AG10803 (cell line): ENCODE data around the gene ARHGAP15.

ENCODE experiments used
- DNase-seq: peaks from one replicate; pipeline ENCODE4 v3.0.0; 2010; ENCODE audit warnings: low read depth
- H3K4me3 ChIP-seq: 2 replicates; pipeline ENCODE4 v1.5.1; 2011; ENCODE audit warnings: mild to moderate bottlenecking, low read length, control low read depth
- TF ChIP-seq, protein P1 (sequence below): conservative IDR thresholded peaks from 2 replicates; pipeline ENCODE4 v1.5.1; 2011; ENCODE audit warnings: mild to moderate bottlenecking, low read length, control low read depth, inconsistent platforms

The ARHGAP15 gene

DNA sequence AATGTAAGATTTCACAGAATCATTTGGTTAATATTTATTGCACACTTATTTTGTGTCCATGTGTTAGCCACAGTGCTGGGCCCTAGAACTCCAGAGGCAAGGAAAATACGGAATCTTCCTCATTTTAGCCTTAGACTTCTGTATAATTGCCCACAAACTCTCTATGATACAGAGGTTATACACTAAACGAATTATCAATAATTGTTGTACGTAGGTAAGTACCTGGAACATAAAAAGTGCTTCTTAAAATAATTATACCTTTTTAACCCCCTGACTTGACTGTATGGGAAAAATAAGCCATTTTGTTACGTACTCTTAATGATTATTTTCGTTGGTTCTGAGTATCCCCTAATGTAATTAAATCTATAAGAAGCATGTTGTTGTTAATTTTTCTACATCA is 119.4 kb downstream of the ARHGAP15 start:
- H3K4me3 ChIP-seq, result no peak overlapping the region
- no peak for DNase-seq
- TF ChIP-seq, protein P1, sequence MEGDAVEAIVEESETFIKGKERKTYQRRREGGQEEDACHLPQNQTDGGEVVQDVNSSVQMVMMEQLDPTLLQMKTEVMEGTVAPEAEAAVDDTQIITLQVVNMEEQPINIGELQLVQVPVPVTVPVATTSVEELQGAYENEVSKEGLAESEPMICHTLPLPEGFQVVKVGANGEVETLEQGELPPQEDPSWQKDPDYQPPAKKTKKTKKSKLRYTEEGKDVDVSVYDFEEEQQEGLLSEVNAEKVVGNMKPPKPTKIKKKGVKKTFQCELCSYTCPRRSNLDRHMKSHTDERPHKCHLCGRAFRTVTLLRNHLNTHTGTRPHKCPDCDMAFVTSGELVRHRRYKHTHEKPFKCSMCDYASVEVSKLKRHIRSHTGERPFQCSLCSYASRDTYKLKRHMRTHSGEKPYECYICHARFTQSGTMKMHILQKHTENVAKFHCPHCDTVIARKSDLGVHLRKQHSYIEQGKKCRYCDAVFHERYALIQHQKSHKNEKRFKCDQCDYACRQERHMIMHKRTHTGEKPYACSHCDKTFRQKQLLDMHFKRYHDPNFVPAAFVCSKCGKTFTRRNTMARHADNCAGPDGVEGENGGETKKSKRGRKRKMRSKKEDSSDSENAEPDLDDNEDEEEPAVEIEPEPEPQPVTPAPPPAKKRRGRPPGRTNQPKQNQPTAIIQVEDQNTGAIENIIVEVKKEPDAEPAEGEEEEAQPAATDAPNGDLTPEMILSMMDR, result no peak

DNA sequence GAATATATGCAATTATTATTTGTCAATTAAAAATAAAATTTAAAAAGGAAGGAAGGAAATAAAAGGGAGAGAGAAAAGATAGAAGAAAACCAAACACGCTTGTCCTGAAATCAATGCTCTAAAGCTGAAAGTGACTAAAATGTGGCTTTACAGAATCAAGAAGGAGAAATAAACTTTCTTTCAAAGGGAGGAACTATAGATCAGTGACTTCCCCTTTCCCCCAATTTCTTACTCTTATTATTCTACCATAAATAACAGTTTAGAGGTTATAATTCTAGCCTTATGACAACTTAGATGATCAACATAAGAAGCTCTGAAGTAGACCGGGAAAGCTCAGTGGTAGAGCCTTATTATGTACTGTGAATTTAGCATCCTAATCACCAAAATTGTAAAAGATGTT is 122.5 kb downstream of the ARHGAP15 start:
- TF ChIP-seq, protein P1, result no peak
- DNase-seq, result no peak
- no peak overlapping the region for H3K4me3 ChIP-seq

DNA sequence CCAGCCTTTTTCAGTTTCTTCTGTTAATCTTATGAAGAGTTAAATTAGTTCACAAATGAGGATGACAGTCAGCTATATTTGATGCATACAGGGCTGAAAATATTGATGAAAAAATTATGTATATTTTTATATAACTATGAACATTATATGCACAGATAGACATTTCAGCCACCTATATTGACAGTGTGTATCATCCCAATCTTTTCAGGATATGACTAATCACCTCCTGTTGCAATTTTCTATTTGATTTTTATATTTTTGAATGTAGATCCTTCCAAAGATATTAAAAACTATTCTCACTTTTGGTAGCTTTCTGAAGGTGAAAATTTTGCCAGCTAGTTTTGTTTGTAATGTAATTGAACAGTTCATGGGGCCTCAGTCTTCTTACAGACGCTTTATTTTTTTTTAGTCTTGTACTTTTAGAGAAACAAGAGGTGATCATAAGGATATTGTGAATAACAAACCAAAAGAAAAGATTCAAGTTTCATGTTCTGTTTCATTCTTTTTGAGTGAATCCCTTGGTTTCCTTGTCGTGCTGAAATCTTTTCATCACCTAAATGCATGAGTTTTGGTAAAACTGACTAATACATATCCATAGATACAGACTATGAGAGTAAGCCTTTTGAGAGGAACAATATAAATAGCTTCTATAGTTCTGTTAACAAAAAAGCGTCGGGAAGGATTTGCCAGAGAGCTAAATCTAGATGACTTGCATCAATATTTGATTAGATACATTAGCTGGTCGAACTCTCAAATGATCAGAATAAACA is 123.1 kb downstream of the ARHGAP15 start:
- DNase-seq, result no peak
- TF ChIP-seq, protein P1, result no peak

DNA sequence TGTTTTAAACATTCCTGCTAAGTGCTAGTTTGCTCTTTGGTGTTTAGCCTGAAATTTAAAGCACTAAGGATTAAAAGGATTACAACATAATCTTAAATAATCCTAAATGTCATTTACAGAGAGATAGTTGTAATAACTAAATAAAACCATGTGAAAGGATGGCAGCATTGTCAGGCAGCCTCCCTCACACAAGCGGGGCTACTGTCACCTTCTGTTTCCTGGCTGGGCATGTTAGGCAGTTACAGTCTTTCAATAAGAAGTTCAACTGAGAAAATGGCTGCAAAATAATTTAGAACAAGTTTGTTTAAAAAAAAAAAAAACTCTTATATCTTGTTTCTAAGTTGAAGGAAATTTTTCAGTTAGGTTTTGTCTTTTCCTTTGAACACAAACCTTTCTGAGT is 124.9 kb downstream of the ARHGAP15 start:
- no peak for DNase-seq
- TF ChIP-seq, protein P1, result no peak
- no peak overlapping the region for H3K4me3 ChIP-seq

More for the DNA sequence above, 123.1 kb downstream of the ARHGAP15 start:
- no peak overlapping the region for H3K4me3 ChIP-seq

DNA sequence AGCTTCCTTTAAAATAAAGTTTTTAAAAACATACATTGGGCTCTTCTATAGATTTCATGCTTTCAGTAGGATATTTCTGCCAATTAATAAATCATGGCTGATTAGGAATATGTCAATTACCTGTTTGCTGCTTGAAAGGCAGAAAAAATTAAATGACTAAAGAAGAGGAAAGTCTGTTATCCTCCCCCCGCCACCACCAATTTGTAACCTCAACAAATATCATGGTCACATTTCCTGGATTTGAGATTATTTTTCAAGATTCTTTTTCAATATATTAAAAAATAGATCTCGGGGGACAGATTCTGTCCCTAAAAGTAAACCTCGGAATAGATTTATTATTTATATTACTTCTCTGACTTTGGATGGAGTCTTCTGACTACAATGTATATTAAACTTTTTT is 125.9 kb downstream of the ARHGAP15 start:
- no peak for DNase-seq
- TF ChIP-seq, protein P1, result no peak
- no peak overlapping the region for H3K4me3 ChIP-seq

DNA sequence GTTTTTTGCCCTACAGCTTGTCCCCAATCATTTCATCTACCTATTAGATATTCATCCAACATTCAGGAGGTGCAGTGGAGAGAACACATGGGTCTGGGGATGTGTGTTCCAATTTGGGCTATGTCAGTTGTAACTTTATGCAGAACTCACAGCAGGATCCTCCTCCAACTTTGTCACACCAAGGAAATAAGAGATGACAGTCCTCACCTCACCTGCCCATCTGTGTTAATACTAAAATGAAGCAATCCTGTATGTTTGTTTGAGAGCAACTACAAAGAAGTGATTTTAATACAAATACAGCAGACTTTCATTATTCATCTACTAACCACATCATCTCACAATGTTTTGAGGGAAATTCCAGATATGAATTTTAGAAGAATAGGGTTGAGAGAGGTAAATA is 126.7 kb downstream of the ARHGAP15 start:
- no peak for DNase-seq
- no peak overlapping the region for H3K4me3 ChIP-seq
- TF ChIP-seq, protein P1, result no peak

DNA sequence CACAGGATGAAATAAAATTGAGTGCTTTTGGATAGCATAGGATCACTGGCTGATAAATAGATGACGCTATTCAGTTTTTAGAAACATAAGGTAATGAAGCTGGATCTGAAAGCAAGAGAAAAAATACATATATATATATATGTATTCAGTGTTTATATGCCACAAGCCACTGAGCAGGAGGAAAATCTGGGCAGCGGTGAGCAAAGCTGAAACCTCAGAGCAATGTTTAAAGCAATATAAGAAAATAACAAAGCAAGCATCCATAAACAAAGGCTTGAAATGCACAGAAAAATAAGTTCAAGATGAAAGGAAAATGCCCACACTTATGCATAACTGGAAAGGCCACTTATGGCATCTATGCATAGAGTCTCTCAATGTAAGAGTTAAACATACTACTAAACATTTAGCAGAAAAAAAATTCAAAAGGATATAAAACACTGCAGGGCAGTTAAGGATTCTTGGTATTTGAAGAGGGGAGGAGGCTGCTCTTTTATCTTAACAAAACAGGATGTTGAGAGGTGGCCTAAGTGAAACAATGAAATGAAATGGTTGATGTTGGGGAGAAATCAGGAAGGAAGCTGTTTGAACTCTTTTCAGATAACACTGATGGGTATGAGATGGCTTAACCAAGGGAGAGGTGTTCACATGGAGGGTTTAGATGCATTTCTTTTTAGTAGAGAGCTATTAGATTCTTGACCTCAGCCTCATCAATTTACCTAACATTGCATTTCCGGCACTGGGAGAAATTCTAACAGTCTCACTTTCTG is 129.1 kb downstream of the ARHGAP15 start:
- H3K4me3 ChIP-seq, result no peak overlapping the region
- no peak for DNase-seq
- TF ChIP-seq, protein P1, result no peak
